Measurements from ENCODE around the gene HOMER2. TPM values are rescaled to one million over a fixed set of nuclear protein-coding genes. Genes with fewer than 3 reads are reported as not detected.

The HOMER2 gene
- total and polyA plus RNA-seq, 2 of the 13 experiments (the other 11 are each of a cell fraction or from before 2014, with no cell fraction given): 12.9 to 14.1 TPM

GRCh38 chr15:82985688-82986441 lies 33.3 kb upstream of the HOMER2 start, which contains the start of gene RAMAC (continued):
- TF ChIP-seq GABPB1 (CRISPR knock-in tag; IDR thresholded peaks at IDR 0.05): peak; percentile 96
- peak; percentile 12; the same call in 1 of the 2 replicates for TF ChIP-seq BCL6 (CRISPR knock-in tag; IDR thresholded peaks at IDR 0.05)
- 0 out of 2 replicates have a peak, but pooled peaks have one; percentile 71 for TF ChIP-seq NFATC3 (CRISPR knock-in tag; IDR thresholded peaks at IDR 0.05)
- TF ChIP-seq RNF219 (CRISPR knock-in tag; IDR thresholded peaks at IDR 0.05): no peak
- TF ChIP-seq LCORL (IDR thresholded peaks at IDR 0.05): no peak
- TF ChIP-seq LCORL (CRISPR knock-in tag; IDR thresholded peaks at IDR 0.05): no peak
- peak; percentile 93; the same call in 1 of the 2 replicates for TF ChIP-seq LBX2 (CRISPR knock-in tag; IDR thresholded peaks at IDR 0.05; ENCODE audit: borderline replicate concordance)
- peak; percentile 85; the same call in 1 of the 2 replicates for TF ChIP-seq IRF9 (CRISPR knock-in tag; IDR thresholded peaks at IDR 0.05; ENCODE audit: borderline replicate concordance)
- TF ChIP-seq EEA1 (CRISPR knock-in tag; IDR thresholded peaks at IDR 0.05; ENCODE audit: borderline replicate concordance): 0 out of 2 replicates have a peak, but pooled peaks have one; percentile 35
- TF ChIP-seq HBP1 (CRISPR knock-in tag; IDR thresholded peaks at IDR 0.05; ENCODE audit: low read depth): no peak
- no peak for TF ChIP-seq TBL1XR1 (IDR thresholded peaks at IDR 0.05; ENCODE audit: borderline replicate concordance, low read length, partially characterized antibody)
- peak; percentile 64 for TF ChIP-seq ATF2 (CRISPR knock-in tag; IDR thresholded peaks at IDR 0.05)
- no peak for TF ChIP-seq PHB2 (IDR thresholded peaks at IDR 0.05; ENCODE audit: partially characterized antibody)
- no peak for TF ChIP-seq ZNF567 (CRISPR knock-in tag; IDR thresholded peaks at IDR 0.05; ENCODE audit: borderline replicate concordance)
- no peak; the same call in 1 of the 2 replicates for TF ChIP-seq TOE1 (CRISPR knock-in tag; IDR thresholded peaks at IDR 0.05)
- TF ChIP-seq XRCC5 (optimal IDR thresholded peaks at IDR 0.05; ENCODE audit: low read length): peak; percentile 58
- no peak for TF ChIP-seq IKZF1 (IDR thresholded peaks at IDR 0.05)
- TF ChIP-seq SATB2 (CRISPR knock-in tag; IDR thresholded peaks at IDR 0.05): peak; percentile 87; the same call in 1 of the 2 replicates
- TF ChIP-seq ZBTB20 (CRISPR knock-in tag; IDR thresholded peaks at IDR 0.05; ENCODE audit: borderline replicate concordance, low read depth): no peak
- TF ChIP-seq ZNF790 (CRISPR knock-in tag; IDR thresholded peaks at IDR 0.05; ENCODE audit: borderline replicate concordance): peak; percentile 89; the same call in 1 of the 2 replicates
